HG03460 (cell line): ENCODE results near the gene RPL13.

ENCODE experiments used
- ATAC-seq: cut with Tn5 transposase; IDR thresholded peaks from one replicate; pipeline ENCODE4 v1.9.1; 2021; ENCODE audit not compliant: unreplicated experiment

RPL13 gene

GRCh38 chr16:89560378-89561141 is at the start of gene RPL13:
TSS of gene RPL13 (plus strand) at chr16:89560682. CDS start at chr16:89560960, 278 bp downstream.
- peak; percentile 79 for ATAC-seq

DNA sequence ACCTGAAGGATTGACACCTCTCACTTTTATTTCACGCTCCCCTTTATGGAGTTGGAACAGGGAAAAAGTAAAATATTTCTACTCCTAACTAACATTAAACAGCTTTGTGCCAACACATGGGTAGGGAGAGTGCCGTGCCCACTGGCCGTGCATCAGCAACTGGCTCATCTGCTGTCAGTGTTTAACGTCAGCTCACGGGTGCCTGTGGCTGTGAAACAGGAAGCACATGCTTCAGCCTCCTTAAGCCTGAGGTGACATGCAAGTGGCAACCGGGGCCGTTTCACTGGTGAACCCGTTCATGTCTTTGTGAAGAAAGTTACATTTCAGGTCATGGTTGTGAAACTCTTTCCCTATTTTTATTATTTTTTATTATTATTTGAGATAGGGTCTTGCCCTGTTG is 49.1 kb upstream of the RPL13 start:
- no peak for ATAC-seq

DNA sequence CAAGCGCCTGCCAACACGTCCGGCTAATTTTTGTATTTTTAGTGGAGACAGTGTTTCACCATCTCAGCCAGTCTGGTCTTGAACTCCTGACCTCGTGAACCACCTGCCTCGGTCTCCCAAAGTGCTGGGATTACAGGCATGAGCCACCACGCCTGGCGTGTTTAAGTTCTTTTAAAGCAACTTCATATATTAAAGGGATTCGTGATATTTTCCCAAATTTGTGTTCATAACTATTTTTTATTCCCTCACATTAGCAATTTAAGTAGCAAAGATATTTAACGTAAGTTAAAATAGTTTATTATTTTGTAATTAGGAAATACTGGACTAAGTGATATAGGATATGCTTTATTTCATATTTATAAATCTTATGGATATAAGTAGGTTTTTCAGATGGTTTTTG is 48.0 kb upstream of the RPL13 start:
- no peak for ATAC-seq

DNA sequence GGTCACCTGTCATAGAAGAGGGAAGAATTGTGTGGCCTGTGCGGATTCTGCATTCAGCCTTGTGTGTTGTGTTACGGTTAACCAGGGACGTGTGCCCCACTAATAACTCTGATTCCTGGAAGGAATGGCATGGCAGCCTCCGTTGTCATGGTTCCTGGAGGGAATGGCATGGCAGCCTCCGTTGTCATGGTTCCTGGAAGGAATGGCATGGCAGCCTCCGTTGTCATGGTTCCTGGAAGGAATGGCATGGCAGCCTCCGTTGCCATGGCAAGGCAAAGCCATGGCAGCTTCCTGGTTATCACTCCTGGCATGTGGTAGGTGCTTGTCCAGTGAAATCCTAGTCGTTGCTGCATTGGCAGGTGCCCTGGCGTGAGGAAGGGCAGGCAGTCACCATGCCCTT is 43.4 kb upstream of the RPL13 start:
- no peak for ATAC-seq

DNA sequence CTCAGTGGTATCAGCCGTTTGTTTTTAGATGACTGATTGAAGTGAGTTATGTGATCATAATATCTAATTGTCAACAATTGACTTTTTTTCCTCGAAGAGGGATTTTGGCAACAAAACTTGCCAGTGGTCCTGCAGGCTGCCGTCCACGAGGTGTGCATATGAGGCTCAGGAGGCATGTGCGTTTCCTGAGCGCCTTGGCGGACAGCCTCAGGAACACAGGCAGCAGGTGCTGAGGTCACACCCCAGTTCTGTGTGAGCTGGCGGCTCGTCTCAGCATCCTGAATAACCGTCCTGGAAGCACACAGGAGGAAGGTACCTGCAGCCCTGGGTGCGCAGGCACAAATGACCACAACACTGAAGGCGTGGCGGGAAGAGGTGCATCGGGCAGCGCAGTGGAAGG is 40.6 kb upstream of the RPL13 start:
- ATAC-seq, result no peak

DNA sequence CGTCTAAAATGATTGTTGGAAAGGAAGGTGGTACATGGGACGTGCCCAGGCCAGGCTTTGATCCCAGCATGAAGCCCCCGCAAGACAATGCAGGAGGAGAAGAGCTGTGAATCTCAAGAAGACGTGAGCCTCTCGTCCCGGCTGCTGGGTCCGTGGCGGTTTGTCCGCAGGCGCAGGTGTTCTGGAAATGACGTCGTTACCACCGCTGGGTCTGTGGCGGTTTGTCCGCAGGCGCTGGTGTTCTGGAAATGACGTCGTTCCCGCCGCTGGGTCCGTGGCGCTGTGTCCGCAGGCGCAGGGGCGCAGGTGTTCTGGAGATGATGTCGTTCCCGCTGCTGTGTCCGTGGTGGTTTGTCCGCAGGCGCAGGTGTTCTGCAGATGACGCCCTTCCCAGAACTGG is 38.2 kb upstream of the RPL13 start:
- ATAC-seq, result no peak

DNA sequence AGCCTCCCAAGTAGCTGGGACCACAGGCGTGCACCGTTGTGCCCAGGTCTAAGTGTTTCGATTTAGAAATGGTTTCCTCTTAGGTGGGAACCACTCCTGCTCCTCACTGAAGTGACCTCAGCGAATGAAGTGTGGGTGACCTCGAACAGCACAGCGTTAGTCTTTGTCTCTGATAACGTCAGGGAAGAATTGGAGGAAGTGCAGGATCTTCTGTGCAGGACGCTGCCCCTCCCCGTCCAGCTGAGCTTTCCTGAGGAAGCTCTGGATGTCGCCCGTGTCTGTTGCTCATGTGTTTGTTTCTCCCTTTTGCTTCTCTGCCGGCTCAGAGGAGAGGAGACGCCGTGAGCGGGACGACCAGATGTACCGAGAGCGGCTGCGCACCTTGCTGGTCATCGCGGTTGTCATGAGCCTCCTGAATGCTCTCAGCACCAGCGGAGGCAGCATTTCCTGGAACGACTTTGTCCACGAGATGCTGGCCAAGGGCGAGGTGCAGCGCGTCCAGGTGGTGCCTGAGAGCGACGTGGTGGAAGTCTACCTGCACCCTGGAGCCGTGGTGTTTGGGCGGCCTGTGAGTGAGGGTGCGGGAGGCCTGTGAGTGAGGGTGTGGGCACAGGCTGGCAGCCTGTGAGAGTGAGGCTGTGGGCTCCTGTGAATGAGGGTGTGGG is 36.7 kb upstream of the RPL13 start:
- no peak for ATAC-seq

GRCh38 chr16:89525146-89525913 is 35.2 kb upstream of the RPL13 start:
- ATAC-seq, result no peak

- ATAC-seq, result no peak
Measured at GRCh38 chr16:89529097-89529496, 31.4 kb upstream of the RPL13 start.

DNA sequence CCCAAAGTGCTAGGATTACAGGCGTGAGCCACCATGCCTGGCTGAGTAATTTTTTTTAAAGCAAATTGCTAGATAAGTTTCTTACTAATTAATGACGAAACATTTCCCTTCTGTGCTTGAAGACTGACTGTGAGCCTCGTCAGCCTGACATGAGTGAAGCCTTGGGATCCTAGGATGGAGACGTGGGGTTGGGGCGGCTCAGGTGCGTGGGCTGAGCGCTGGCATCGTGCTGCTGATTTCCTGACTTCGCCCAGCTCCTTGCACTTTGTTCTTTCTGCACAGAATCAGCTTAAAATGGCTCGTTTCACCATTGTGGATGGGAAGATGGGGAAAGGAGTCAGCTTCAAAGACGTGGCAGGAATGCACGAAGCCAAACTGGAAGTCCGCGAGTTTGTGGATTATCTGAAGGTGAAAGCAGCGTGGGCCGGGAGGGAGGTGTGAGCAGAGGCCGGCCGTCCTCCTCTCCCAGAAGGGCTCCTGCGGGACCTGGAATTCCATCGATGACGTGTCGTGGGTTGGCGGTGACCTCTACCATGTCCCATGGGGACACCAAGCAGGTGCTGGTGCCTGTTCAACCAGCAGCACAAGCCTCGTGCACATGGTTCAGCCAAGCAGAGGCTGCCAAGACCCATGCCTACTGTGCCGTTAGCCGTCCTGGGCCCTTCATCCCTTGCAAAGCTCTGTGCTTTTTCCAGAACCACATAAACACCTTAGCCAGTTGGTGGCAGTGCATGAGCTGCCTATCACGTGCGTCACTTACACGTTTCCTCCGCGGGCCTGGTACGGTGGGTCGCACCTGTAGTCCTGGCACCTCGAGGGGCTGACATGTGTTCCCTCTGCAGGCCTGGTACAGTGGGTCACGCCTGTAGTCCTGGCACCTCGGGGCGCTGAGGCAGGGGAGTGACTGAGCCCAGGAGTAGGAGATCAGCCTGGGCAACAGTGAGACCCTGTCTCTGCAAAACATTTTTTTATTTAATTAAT is 29.8 kb upstream of the RPL13 start:
- ATAC-seq, result no peak

GRCh38 chr16:89531821-89532526 is 28.5 kb upstream of the RPL13 start:
- no peak for ATAC-seq

GRCh38 chr16:89534252-89534756 is 26.2 kb upstream of the RPL13 start:
- no peak for ATAC-seq

GRCh38 chr16:89536371-89536770 is 24.1 kb upstream of the RPL13 start:
- ATAC-seq, result no peak

DNA sequence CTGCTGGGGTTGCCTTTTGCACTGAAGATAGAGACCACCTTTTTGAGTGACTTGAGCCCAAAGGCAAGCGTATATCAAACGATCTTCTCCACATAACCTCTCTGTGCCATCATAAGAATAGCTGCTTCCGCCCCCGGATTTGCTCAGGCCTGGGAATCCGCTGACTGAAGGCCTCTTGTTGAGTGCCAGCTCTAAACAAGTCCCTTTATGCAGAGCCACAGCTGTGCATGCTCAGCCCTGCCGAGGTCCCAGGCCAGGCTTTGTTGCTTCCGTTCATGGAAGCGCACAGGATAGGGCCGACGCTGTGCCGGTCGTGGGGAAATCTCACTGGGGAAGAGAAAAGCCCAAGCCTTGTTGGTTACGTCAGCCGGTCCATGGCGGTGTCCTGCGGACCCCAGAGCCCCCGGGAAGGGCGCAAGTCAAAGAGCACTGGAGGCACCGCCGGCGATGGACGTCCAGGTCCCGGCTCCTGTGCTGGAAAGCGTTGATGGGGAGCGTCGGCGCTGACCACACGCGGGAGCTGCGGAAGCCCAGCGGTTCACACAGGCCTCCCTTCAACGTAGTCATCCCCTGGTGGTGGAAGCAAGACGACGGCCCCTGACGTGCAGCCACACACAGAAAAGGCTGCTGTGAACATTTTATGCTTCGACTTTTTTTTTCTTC is 23.5 kb upstream of the RPL13 start:
- no peak for ATAC-seq

GRCh38 chr16:89537549-89537925 is 22.9 kb upstream of the RPL13 start:
- no peak for ATAC-seq

DNA sequence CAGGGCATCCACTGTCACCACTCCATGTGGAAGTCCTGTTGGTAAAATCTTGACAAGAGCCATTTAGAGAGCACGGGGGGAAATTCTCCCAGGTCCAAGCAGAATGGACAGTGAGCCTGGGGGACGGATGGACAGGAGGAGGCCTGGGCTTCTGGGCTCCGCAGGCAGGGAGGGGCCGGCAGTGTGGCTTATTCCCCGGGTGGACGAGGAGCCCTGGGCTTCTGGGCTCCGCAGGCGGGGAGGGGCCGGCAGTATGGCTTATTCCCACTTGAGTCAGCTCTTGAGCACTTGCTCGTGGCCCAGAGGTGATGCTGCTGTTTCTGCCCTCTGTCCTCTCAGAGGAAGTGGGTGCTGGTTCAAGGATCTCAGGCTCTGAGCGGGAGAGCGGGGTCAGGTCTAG is 22.2 kb upstream of the RPL13 start:
- ATAC-seq, result no peak

DNA sequence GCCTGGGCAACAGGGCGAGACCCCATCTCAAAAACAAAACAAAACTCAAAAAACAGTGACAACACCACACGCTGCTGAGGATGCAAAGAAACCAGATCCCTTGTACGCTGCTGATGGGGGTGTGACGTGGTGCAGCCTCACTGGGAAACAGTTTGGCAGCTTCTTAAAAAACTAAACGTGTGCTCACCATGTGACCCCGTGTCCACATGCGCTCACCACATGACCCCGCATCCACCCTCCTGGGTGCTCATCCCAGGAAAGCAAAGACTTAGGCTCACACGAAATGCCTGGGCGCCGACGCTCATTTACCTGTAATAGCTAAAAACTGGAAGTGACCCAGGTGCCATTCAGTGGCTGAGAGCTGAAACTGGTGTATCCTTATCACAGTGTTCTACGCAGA is 19.9 kb upstream of the RPL13 start:
- no peak for ATAC-seq

DNA sequence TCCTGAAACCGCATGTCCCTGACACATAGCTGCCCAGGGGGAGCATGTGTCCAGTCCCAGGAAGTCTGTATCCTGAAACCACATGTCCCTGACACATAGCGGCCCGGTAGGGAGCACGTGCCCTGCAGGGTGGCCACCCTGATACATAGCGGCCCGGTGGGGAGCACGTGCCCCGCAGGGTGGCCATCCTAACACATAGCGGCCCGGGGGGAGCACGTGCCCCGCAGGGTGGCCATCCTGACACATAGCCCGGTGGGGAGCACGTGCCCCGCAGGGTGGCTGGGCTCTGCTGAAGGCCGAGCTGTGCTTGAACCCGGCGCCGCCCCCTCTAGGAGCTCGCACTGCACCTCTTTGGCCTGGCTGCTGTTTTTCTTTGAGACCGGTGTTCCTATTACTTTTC is 18.7 kb upstream of the RPL13 start:
- no peak for ATAC-seq

- no peak for ATAC-seq
Measured at GRCh38 chr16:89544113-89544512, 16.4 kb upstream of the RPL13 start.

DNA sequence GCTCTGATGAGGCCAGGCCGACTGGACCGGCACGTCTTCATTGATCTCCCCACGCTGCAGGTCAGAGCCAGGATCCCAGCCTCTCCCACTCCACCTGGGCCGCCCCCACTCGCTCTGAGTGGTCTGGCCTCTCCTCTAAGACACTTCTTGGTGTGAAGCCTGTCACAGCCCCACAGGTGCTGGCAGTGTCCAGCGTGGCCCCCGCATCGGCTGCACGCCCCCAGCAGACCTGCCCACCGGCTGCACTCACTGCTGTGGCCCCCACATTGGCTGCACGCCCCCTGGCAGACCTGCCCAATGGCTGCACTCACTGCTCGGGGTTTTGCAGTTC is 15.8 kb upstream of the RPL13 start:
- no peak for ATAC-seq
